Measurements from ENCODE around the gene PGR.
"Not testable (repeated sequence)": the region's sequence is repeated elsewhere in the genome, so short reads cannot be mapped to it uniquely, and the experiment has no call there.

The PGR gene

DNA sequence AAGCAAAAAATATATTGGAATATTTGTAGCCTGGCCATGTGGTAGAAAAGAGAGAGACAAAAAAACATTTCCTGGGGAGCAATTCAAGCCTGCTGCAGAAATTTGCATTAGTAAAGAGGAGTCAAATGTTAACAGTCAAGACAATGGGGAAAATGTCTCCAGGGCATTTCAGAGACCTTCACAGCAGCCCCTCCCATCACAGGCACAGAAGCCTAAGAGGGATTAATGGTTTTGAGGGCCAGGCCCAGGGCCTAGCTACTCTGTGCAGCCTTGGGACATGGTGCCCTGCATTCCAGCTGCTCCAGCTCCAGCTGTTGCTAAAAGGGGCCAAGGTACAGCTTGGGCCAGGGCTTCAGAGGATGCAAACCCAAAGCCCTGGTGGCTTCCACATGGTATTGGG lies 46.8 kb downstream of the PGR start:
- no peak for DNase-seq (ENCODE audit: low read depth)

DNA sequence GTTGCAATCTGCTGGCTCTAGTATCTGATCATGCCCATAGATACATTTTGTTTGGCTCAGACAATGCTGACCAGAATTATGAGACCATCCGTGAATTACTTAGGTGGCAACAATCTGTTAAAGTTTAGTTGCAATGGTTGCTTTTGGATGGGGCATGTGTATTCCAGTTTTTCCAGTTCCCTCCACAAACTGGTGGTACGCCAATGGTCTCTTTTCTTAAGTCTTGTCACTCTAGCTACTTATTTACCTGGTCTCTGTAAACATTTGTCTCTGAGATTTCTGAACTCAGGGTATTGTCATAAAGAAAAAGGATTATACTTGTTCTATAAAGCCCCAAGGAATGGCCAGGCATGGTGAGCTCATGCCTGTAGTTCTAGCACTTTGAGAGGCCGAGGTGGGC lies 65.9 kb downstream of the PGR start:
- no peak for DNase-seq (ENCODE audit: low read depth)

DNA sequence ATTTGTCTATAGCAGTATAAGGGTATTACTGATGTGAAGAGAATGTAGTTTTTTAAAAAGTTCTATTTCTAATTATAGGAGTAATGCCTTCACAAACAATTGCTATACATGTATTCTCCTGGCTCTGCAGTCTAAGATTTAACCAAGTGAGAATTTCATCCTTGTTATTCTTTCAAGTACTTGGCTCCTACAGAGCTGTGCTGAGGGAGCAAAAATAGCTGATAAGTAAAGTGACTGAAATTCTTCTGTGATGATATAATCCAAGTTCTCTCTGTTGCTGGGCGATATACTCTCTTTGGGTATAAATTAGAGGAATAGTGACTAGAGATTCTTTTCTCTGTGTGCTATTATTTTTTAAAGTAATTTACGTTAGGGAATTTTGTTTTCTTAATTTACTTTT lies 68.0 kb downstream of the PGR start:
- DNase-seq (ENCODE audit: low read depth), result no peak

DNA sequence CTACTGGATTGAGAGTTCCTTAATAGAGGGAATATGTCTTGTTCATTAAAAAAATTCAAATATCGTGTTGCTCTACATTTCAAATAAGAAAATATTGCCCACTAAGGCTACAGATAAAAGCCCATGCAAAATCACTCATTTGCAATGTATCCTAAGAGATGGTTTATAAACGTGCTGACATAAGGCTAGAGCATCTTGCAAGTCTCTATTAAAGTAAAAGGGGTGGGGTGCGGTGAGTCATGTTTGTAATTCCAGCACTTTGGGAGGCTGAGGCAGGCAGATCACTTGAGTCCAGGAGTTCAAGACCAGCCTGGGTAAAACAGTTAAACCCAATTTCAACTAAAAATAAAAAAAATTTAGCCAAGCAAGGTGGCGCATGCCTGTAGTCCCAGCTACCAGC lies 70.3 kb downstream of the PGR start:
- DNase-seq (ENCODE audit: low read depth), result no peak

DNA sequence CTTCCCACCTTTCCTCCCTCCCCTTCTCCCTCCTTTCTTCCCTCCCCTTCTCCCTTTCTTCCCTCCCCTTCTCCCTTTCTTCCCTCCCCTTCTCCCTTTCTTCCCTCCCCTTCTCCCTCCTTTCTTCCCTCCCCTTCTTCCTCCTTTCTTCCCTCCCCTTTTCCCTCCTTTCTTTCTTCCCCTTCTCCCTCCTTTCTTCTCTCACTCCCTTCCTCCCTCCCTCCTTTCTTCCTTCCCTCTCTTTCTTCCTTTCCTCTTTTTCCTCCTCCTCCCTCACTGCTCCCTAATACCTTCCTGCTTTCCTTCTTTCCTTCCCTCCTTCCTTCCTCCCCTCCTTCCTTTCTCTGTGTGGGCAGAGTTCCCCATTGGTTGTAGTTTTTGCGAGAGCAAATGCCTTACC lies 76.1 kb downstream of the PGR start:
- DNase-seq (ENCODE audit: low read depth), result no peak

DNA sequence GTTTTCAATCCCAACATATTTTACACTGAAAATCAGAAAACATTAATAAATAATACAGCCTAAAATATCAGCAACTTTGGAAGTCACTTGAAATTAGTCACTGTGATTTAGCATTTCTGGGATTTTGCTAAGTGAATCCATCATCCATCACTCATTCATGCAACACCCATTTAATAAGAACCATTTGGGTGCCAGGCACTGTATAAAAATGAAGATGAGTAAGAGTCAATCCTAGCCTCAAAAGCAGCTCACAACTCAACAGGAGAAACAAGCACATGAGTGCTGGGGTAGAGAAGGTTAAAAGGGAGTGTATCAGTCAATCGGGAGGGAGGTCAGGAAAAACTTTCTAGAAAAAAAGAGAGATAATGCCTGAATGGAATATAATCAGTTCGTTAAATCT lies 77.9 kb downstream of the PGR start:
- DNase-seq (ENCODE audit: low read depth), result no peak

DNA sequence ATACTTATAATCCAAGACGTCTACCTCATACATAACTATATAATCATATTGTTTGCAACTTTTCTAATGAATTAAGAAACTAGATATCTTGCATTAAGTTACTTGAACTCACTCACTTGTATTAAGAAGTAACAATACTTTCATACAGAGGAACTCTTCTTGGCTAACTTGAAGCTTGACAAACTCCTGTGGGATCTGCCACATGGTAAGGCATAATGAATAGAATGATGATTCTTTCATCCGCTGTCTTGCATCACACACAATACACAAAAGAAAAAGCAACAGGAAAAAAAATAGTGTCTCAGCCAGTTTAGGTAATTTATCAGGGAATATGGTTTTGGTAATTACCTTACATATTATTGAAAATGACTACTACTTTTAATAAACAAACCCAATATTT lies 79.8 kb downstream of the PGR start:
- no peak for DNase-seq (ENCODE audit: low read depth)

DNA sequence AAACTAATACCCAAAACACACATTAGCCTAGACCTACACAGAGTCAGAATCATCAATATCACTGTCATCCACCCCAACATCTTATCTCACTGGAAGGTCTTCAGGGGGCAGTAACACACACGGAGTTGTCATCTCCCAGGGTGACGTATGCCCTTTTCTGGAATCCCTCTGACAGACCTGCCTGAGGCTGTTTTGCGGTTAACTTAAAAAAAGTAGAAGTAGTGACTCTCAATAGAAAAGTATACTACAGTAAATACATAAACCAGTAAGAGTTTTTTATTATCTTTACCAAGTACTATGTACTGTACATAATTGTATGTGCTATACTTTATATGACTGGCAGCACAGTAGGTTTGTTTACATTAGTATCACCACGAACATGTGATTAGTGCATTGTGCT lies 80.5 kb downstream of the PGR start:
- no peak for DNase-seq (ENCODE audit: low read depth)

DNA sequence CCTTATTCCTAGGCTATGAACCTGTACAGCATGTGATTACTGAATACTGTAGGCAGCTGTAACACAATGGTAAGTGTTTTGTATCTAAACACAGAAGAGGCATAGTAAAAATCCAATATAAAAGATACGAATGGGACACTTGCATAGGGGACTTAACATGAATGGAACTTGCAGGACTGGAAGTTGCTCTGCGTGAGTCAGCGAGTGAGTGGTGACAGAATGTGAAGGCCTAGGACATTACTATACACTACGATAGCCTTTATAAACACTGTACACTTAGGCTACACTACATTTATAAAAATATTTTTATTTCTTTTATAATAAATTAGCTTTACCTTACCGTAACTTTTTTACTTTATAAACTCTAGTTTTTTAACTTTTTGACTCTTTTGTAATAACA lies 81.1 kb downstream of the PGR start:
- DNase-seq (ENCODE audit: low read depth), result no peak

DNA sequence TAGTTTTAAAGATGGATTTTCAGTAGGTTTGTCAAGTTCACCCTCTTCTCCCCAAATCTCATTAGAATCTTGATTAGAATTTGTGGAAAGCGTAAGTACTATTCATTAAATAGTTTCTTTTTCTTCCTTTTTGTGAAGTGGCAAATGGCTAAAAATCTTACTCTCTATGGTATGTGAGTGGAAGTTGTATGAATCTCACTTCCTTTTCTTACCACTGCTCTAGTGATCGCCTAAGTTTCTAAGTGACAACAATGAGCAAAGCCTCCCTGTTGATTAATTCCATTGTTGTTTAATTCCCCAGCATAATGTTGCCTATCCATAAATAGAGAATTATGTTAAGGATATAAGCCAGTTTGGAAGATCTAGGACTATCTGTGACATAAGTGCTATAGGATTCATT lies 82.7 kb downstream of the PGR start:
- DNase-seq (ENCODE audit: low read depth), result no peak

DNA sequence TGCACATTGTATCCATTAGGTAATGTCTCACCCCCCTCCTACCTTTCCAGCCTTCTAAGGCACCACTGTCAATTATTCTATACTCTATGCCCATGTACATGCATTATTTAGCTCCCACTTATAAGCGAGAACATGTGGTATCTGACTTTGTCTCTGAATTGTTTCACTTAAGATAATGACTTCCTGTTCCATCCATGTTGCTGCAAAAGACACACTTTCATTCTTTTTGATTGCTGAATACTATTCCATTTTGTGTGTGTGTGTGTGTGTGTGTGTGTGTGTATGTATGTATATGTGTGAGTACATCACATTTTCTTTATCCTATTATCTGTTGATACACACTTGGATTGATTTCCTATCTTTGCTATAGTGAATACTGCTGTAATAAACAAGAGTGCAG lies 84.2 kb downstream of the PGR start:
- DNase-seq (ENCODE audit: low read depth), result no peak

DNA sequence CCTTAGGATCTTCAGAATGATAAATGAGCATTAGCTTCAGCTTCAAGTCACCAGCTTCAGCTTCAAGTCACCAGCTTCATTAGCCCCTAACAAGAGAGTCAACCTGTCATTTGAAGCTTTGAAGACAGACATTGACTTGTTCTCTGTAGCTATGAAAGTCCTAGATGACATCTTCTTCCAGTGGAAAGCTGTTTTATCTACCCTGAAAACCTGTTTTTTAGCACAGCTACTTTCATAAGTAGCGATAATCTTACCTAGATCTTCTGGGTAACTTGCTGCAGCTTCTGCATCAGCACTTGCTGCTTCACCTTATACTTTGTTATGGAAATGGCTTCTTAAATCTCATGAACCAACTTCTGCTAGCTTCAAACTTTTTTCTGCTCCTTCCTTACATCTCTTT lies 85.7 kb downstream of the PGR start:
- DNase-seq (ENCODE audit: low read depth), result no peak

DNA sequence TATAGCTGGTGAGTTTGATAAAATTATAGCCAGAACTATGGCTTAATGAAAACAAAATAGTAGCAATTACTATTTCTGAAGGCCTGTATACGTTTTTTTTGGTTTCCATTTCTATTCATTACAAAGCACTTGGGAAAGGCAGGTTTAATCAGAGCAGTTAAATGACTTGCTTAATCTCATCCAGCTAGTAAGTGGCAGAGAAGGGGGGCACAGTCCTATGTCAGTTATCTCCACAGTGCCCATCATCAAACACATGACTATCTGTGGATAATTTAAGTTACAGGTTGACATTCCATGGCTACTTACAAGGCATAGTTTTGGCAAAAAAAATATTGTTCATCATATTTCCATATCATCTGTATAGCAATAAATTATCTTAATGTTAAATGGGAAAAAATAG lies 93.7 kb downstream of the PGR start:
- DNase-seq (ENCODE audit: low read depth), result no peak

DNA sequence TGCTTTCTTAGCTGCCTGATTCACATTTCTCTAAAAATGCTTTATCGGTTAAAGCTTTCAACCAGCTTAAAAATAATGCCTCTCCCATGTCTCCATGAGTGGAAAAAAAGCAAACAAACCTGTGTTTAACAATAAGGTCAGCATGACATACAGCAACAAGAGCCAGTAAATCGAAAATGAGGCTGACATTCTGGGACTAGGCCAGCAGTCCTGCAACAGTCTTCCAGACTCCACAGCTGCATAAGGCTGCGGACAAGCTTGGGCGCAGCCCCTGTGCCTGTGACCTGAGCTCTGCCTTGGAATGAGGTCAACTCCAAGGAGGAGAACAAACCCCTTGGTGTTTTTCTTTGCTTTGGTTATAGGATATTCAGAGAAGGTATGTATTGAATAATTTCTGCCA lies 95.5 kb downstream of the PGR start:
- no peak for DNase-seq (ENCODE audit: low read depth)

DNA sequence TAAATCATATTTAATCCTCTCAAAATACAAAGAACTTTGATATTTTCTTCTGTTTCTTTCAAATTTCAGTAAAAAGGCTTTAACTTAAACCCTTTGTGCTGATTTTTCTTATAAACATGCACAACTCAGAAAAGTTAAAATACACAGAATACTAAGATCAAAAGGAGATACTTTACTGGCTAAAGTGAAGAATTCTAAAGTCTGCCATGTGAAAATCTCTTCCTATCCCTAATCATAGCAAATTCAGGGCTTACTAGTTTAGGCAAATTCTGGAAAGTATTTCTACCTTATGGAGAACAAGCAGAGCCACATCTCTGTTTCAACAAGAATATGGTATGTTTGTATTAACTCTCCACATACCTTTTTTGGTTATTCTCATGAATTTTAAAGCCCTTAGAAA lies 96.6 kb downstream of the PGR start:
- DNase-seq (ENCODE audit: low read depth), result no peak

DNA sequence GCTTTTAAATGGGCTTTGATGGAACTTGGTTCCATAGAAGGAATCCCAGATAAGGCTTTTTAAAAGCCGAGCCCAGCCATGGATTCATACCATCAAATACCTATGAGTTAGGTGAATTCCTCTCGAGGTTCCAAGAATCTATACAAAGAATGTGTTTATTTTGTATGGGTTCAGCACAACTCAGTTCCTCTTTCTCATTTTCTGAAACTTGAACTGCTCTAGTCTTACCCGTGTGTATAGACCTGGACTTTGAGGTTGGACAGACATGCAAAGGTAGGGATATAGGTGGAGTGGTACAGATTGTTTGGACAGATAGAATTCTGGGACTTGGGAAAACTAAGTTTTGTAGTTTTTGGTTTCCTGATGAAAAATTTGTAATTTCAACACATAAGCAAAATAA lies 97.9 kb downstream of the PGR start:
- no peak for DNase-seq (ENCODE audit: low read depth)

DNA sequence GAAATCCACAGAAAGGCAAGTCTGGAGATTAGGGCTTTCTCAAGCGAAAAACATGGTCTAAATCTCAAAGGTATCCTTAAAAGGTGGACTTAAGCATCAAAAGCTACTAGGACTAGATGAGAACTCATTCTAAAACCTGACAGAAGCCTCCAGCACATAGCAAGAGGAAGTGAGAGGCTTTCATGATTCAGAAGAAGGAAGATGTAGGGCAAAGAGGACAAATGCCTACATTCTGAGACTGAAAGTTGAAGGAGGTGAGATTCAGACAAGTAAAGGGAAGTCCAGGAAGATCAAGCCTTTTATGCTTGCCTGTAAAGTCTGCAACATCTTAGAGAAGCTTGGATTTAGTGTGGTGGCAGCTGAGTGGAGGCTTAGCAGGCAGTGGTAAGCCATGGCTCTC lies 98.9 kb downstream of the PGR start:
- DNase-seq (ENCODE audit: low read depth), result no peak

DNA sequence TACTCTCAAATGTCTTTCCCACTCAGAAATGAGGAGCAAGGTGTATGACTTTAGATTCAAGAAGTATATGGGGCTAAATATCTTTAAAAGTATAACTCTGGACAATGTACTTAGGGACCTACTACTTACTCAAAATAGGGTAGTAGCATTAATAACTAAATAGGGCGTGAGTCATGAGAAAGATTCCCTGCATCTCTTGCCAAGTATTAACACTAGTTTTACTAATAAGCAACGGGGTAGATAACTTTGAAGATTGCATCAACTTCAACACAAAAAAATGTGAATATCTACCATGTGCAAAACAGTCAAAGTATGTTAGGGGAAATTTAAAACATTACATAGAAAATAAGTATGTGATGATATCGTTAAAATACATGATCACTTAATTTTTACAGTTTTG lies 99.6 kb downstream of the PGR start:
- DNase-seq (ENCODE audit: low read depth), result no peak

DNA sequence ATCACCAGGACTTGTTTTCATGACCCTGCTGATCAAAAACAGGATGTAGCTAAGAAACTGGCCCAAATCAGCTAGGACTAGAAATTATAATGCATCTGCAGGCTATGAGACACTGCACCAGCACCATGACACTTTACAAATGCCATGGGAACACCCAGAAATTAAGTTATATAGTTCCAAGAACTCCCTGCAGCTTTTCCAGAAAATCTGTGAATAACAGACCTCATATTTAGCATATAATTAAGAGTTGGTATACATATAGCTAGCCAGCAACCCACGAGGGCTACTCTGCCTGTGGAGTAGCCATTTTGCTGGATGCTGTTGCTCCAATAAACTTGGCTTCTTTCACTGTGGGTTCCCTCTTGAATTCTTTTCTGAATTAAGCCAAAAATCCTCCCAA lies 101.0 kb downstream of the PGR start:
- DNase-seq (ENCODE audit: low read depth), result no peak

DNA sequence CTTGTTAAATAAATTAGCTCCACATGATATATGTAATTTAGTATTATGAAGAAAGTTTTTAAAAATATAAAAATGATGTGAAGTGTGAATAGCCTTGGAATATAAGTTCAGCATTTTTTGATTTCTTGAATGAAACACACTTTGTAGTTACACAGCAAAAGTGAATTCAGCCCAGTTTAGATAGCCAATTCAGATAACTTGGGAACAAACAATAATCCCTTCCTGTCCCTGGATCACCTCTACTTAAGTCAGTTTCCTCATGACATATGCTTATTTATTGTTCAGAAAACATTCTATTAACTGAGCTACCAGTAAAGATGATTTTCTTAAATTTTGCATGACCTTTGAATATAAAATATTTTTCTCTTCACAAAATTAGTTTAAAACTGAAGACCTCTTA lies 107.4 kb downstream of the PGR start:
- no peak for DNase-seq (ENCODE audit: low read depth)

DNA sequence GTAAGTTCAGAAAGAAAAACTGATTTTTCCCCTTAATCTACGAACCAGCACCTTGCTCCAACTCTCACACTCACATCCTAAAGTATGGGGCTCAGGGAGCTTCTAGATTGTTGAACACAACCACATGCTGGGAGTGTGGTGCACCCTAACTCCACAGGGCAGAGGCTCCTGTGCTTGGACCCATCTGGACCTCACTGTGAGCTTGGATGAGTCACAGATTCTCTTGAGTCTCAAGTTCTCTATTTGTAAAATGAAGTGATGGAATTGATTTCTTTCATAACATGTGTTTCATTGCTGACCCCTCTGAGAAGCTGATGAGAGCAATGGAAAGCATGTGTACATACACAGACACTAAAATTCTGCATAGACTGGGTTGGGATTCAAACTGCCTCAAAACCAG lies 109.7 kb downstream of the PGR start:
- DNase-seq (ENCODE audit: low read depth), result no peak

DNA sequence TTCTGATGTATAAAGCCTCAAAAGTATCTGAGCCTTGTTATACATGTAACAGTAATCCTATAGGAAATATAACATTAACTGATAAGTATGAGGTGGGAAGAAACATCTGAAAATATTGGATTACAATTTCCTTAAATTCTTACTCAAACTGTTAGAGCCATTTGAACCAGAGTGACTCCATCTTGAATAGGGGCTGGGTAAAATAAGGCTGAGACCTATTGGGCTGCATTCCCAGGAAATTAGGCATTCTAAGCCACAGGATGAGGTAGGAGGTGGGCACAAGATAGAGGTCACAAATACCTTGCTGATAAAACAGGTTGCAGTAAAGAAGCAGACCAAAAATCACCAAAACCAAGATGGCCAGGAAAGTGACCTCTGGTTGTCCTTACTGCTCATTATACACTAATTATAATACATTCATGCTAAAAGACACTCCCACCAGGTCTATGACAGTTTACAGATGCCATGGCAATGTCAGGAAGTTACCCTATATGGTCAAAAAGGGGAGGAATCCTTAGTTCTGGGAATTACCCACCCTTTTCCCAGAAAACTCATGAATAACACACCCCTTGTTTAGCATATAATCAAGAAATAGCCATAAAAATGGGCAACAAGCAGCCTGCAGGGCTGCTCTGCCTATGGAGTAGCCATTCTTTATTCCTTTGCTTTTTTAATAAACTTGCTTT lies 114.9 kb downstream of the PGR start:
- DNase-seq (ENCODE audit: low read depth), result no peak

DNA sequence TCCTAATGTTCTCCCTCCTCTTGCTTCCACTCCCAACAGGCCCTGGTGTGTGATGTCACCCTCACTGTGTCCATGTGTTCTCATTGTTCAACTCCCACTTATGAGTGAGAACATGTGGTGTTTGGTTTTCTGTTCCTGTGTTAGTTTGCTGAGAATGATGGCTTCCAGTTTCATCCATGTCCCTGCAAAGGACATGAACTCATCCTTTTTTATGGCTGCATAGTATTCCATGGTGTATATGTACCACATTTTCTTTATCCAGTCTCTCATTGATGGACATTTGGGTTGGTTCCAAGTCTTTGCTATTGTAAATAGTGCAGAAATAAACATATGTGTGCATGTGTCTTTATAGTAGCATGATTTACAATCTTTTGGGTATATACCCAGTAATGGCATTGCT lies 115.9 kb downstream of the PGR start:
- DNase-seq (ENCODE audit: low read depth), result not testable (repeated sequence)

DNA sequence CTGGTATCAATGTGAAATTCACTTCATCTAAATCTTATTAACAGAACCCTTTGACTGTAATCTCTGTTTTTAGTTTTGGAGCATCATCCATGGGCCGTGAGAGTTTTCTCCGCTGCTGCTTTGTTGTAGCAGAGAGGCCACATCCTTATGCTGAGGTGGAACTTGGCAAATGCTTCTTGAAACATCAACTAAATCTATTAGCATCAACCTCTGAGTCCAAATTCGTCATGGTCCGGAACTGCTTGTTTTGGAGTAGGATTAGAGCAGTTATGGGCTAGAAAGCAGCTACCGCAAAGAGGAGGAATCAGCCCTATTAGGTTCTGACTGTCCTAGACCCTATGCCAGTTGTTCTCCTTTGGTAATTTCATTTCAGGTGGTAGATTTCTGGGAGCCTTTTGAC lies 117.7 kb downstream of the PGR start:
- DNase-seq (ENCODE audit: low read depth), result no peak

DNA sequence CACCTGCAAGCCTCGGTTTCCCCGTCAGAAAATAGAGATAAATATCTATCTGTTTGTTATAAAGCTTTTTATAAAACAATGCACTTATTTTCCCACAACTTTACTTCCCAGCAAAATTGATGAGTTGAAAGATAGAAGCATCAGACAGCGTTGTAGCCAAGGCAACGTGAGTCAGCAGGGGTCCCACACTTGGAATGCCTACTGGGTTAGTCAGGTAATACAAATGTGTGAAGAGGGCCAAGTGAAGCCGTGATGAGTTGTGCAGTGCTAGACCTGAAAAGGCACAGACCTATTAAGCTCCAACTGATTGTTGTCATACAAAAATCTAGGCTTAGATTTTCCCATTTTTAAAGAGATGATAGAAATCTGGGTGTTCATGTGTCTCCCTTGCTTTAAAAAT lies 118.7 kb downstream of the PGR start:
- DNase-seq (ENCODE audit: low read depth), result no peak

Data from activated T-helper 9 cell treated with anti-CD3 and anti-CD28 coated beads, Interleukin-2, amount 50 U/mL, for 16 hours (primary cell).